Measurements from ENCODE around the gene TSR1.

The TSR1 gene

GRCh38 chr17:2279707-2280106, 56.5 kb downstream of the TSR1 start:
- DNase-seq = no peak

GRCh38 chr17:2277429-2278170, 58.7 kb downstream of the TSR1 start:
- DNase-seq = no peak

GRCh38 chr17:2275722-2276121, 60.5 kb downstream of the TSR1 start:
- no peak for DNase-seq

GRCh38 chr17:2274414-2274813, 61.8 kb downstream of the TSR1 start:
- no peak for DNase-seq
